Panc1 (cell line): Measurements from ENCODE around the gene ZNF326. TPM values are rescaled to one million over a fixed set of nuclear protein-coding genes. Genes with fewer than 3 reads are reported as not detected.

Source experiments
- ATAC-seq: fragments of 200-7000 bp; cut with Tn5 transposase; 2 replicates; pipeline ENCODE4 v1.9.1; 2020; ENCODE audit warnings: mild to moderate bottlenecking, moderate library complexity
- BruUV-seq: library from RNA; stranded (reverse); fragments of 400-500 nt; replicated peaks from 2 replicates; lab custom pipeline; 2021; lab: Mats Ljungman, UMichigan
- CTCF ChIA-PET: fragments of 300-600 bp; sonication (Branson Sonifier 250); formaldehyde crosslinking; loops from one replicate; lab custom pipeline; 2022; ENCODE audit warnings: antibody characterized with exemption; lab: Charles Lee
- POLR2A ChIA-PET: fragments of 300-600 bp; sonication (Branson Sonifier 250); formaldehyde crosslinking; loops from one replicate; lab custom pipeline; 2022; ENCODE audit warnings: antibody characterized with exemption; lab: Charles Lee
- DNase-seq: peaks from one replicate; pipeline ENCODE4 v3.0.0-alpha.2; 2010; ENCODE audit warnings: low read depth, low spot score
- H3K27ac ChIP-seq: 2 replicates; pipeline ENCODE4 v1.5.1; 2011; ENCODE audit warnings: mild to moderate bottlenecking, low read length, inconsistent platforms
- H3K27me3 ChIP-seq: fragments of 200-500 bp; sonication (Bioruptor generic); 2 replicates; pipeline ENCODE4 v1.6.0; 2014; ENCODE audit warnings: low read length, inconsistent platforms; ENCODE audit not compliant: control insufficient read depth, insufficient read depth
- H3K36me3 ChIP-seq: fragments of 200-500 bp; sonication (Bioruptor generic); 2 replicates; pipeline ENCODE4 v1.5.1; 2014; ENCODE audit warnings: inconsistent platforms, mild to moderate bottlenecking, low read length, moderate library complexity; ENCODE audit not compliant: control insufficient read depth, insufficient read depth
- H3K4me1 ChIP-seq: 2 replicates; pipeline ENCODE4 v1.5.1; 2011; ENCODE audit warnings: inconsistent platforms, mild to moderate bottlenecking, low read length, moderate library complexity; ENCODE audit not compliant: control insufficient read depth, insufficient read depth
- H3K4me3 ChIP-seq, 2 experiments: 2 replicates each; pipeline ENCODE4 v1.5.1; 2011 to 2012; ENCODE audit warnings: low read depth in 2 of 2, low read length in 2 of 2, mild to moderate bottlenecking in 2 of 2, inconsistent platforms in 1 of 2, moderate library complexity in 1 of 2
- H3K9me3 ChIP-seq: fragments of 200-500 bp; sonication (Bioruptor generic); 2 replicates; pipeline ENCODE4 v1.5.1; 2014; ENCODE audit warnings: low read depth, mild to moderate bottlenecking, inconsistent platforms, low read length, moderate library complexity; ENCODE audit not compliant: control insufficient read depth, insufficient read depth
- POLR2AphosphoS5 ChIP-seq: IDR thresholded peaks from 2 replicates; pipeline ENCODE4 v1.6.1; 2012; ENCODE audit warnings: mild to moderate bottlenecking, low read depth, low read length, moderate library complexity
- SIN3A ChIP-seq: IDR thresholded peaks from 2 replicates; pipeline ENCODE4 v1.6.1; 2012; ENCODE audit warnings: low read depth, mild to moderate bottlenecking, low read length, moderate library complexity, borderline replicate concordance; ENCODE audit not compliant: insufficient read depth
- TCF7L2 ChIP-seq: IDR thresholded peaks from 2 replicates; pipeline ENCODE4 v1.6.1; 2011; ENCODE audit warnings: mild to moderate bottlenecking, low read depth, low read length, inconsistent platforms
- in situ Hi-C: cut with HindIII; loops from 2 replicates; pipeline ENCODE4 v1.10.0; 2016; ENCODE audit warnings: low sequenced_read_pairs, low pct_unique_long_range_greater_than_20kb
- intact Hi-C: fragments of 100-400 bp; cut with micrococcal nuclease; formaldehyde crosslinking; loops from one replicate; pipeline ENCODE4 v1.10.0; 2022; ENCODE audit not compliant: unreplicated experiment
- total RNA-seq: library from RNA; stranded (reverse); gene quantifications from one replicate; pipeline ENCODE4 v1.2.1, GENCODE V29; 2021; ENCODE audit not compliant: unreplicated experiment
- TF ChIP-seq, protein P1 (sequence below), 2 experiments: IDR thresholded peaks; 2 replicates each; pipeline ENCODE4 v1.6.1; 2011 to 2012; ENCODE audit warnings: low read depth in 2 of 2, control low read depth in 1 of 2, low read length in 1 of 2, mild to moderate bottlenecking in 1 of 2, moderate library complexity in 1 of 2; ENCODE audit not compliant: insufficient read depth in 1 of 2
- TF ChIP-seq, protein P2 (sequence below): fragments of 450-650 bp; IDR thresholded peaks from 2 replicates; pipeline ENCODE4 v1.5.1; 2017; ENCODE audit warnings: mild to moderate bottlenecking

ZNF326 gene
- total RNA-seq, 1 experiment from 2014 or later = 19.7 TPM

DNA sequence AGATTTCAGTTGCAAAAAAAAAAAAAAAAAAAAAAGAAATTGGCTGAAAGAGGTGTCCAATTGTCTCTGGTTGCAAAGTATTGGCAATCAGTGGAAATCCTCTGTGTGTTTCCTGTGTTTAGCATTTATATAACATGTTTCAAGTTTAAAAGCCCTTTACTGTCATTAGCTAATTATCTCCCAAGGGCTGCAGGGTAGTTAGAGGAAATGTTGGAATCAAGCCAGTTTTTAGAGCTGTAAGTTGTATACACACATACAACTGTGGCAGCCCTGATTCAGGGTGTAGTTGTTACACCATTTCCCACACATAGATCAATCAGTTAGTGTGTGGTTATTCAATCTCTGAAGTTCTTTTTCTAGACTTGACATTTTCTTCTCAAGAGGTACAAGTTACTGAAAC, 8.9 kb upstream of the ZNF326 start:
- no peak for ATAC-seq
- Histone ChIP-seq H3K4me3 (no peak overlapping the region), H3K9me3 (no peaks in the 10 kb centered on the region), H3K36me3 (no peaks in the 10 kb centered on the region), H3K27ac (no peak overlapping the region), H3K27me3 (no peaks in the 10 kb centered on the region), H3K4me1 (no peaks in the 10 kb centered on the region)
- TF ChIP-seq POLR2AphosphoS5 (no peak), SIN3A (no peak), TCF7L2 (no peak)
- TF ChIP-seq, protein P1, sequence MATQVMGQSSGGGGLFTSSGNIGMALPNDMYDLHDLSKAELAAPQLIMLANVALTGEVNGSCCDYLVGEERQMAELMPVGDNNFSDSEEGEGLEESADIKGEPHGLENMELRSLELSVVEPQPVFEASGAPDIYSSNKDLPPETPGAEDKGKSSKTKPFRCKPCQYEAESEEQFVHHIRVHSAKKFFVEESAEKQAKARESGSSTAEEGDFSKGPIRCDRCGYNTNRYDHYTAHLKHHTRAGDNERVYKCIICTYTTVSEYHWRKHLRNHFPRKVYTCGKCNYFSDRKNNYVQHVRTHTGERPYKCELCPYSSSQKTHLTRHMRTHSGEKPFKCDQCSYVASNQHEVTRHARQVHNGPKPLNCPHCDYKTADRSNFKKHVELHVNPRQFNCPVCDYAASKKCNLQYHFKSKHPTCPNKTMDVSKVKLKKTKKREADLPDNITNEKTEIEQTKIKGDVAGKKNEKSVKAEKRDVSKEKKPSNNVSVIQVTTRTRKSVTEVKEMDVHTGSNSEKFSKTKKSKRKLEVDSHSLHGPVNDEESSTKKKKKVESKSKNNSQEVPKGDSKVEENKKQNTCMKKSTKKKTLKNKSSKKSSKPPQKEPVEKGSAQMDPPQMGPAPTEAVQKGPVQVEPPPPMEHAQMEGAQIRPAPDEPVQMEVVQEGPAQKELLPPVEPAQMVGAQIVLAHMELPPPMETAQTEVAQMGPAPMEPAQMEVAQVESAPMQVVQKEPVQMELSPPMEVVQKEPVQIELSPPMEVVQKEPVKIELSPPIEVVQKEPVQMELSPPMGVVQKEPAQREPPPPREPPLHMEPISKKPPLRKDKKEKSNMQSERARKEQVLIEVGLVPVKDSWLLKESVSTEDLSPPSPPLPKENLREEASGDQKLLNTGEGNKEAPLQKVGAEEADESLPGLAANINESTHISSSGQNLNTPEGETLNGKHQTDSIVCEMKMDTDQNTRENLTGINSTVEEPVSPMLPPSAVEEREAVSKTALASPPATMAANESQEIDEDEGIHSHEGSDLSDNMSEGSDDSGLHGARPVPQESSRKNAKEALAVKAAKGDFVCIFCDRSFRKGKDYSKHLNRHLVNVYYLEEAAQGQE (IDR thresholded peaks at IDR 0.05; ENCODE audit: insufficient read depth in 1 of 2, low read depth in 2 of 2, low read length in 1 of 2) = no peak
- intact Hi-C loops = loop anchor here (5.0 kb wide), 3 partner anchors 144 to 359 kb away; no protein-coding TSS in a partner anchor
- no peak for DNase-seq
- ChIA-PET CTCF (no interaction called here), POLR2A (interaction anchor here (0.5 kb wide), 1 partner anchor 107 kb away, joined by 7 read pairs; no protein-coding TSS in a partner anchor)
- in situ Hi-C loops = no loop called here
- no TSS peak for BruUV-seq

DNA sequence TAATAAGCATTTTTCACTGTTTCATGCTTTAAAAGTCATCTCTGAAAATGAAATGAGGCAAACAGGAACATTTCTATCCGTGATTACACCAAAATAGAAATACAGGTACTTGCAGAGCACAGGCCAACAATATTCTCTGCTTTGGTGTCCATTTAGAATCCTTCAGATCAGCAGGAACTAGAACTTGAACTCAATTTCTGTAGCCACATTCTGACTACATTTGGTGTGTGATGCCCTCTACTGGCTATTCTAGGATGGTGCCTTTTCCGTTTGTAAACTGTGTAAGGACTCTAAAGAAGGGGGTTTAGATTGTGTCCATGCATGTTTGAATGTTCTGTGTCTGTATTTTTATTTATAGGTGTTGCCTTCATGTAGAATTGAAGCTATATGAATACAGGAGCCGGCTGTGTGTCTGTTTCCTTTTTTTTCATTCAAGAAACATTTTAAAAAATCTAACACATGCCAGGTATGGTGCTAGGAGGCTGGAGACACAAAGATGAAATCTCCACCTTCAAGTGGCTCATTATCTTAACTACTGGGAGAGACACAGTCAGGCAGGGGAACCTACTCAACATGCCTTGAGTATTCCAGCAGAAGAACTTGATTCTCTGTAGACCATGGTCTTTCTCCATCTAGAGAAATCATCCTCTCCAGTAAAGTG, 7.6 kb upstream of the ZNF326 start:
- in situ Hi-C loops (no loop called here), intact Hi-C loops (loop anchor here (1.0 to 5.0 kb wide), 4 partner anchors 145 to 360 kb away; no protein-coding TSS in a partner anchor)
- ATAC-seq = peak; percentile 95
- no peak overlapping the region for H3K4me3 ChIP-seq
- TF ChIP-seq TCF7L2 = no peak
- TF ChIP-seq, protein P2, sequence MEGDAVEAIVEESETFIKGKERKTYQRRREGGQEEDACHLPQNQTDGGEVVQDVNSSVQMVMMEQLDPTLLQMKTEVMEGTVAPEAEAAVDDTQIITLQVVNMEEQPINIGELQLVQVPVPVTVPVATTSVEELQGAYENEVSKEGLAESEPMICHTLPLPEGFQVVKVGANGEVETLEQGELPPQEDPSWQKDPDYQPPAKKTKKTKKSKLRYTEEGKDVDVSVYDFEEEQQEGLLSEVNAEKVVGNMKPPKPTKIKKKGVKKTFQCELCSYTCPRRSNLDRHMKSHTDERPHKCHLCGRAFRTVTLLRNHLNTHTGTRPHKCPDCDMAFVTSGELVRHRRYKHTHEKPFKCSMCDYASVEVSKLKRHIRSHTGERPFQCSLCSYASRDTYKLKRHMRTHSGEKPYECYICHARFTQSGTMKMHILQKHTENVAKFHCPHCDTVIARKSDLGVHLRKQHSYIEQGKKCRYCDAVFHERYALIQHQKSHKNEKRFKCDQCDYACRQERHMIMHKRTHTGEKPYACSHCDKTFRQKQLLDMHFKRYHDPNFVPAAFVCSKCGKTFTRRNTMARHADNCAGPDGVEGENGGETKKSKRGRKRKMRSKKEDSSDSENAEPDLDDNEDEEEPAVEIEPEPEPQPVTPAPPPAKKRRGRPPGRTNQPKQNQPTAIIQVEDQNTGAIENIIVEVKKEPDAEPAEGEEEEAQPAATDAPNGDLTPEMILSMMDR = peak; percentile 83
- TF ChIP-seq, protein P1 (IDR thresholded peaks at IDR 0.05; ENCODE audit: insufficient read depth in 1 of 2, low read depth in 2 of 2, low read length in 1 of 2) = no peak
- no peak for TF ChIP-seq POLR2AphosphoS5
- BruUV-seq = no TSS peak
- peak; percentile 78 for DNase-seq
- H3K27ac ChIP-seq = no peak overlapping the region
- H3K4me1 ChIP-seq = no peaks in the 10 kb centered on the region
- CTCF ChIA-PET = interaction anchor here (0.7 to 0.9 kb wide), 3 partner anchors 144 to 182 kb away, joined by 3 to 6 read pairs (median 3); no protein-coding TSS in a partner anchor
- H3K36me3 ChIP-seq = no peaks in the 10 kb centered on the region
- H3K27me3 ChIP-seq = no peaks in the 10 kb centered on the region
- POLR2A ChIA-PET = no interaction called here
- no peaks in the 10 kb centered on the region for H3K9me3 ChIP-seq
